ENCODE results near the gene CRHR1.

- TF ChIP-seq POLR2A (IDR thresholded peaks at IDR 0.05) (no peak), CTCF (IDR thresholded peaks at IDR 0.05) (no peak)
Measured at GRCh38 chr17:45844695-45845375, 60.7 kb downstream of the CRHR1 start, which contains the start of gene SPPL2C.

All from thyroid gland (tissue), 4 donors.